Fibroblast of villous mesenchyme (primary cell): ENCODE data around the gene OIT3. TPM values are rescaled to one million over a fixed set of nuclear protein-coding genes. Genes with fewer than 3 reads are reported as not detected.
A peak's percentile ranks its signal among the peaks of the same experiment; 100 is the strongest.

Experiments
- DNase-seq: peaks from one replicate; pipeline ENCODE4 v3.0.0-alpha.2; 2010; ENCODE audit warnings: low read depth
- H3K4me3 ChIP-seq: 2 replicates; pipeline ENCODE4 v1.5.1; 2011; ENCODE audit warnings: low read depth, mild to moderate bottlenecking, low read length
- total RNA-seq: library from RNA; depleted of rRNA; stranded (reverse); fragments of >200 nt; gene quantifications from 2 replicates; pipeline ENCODE4 v1.2.3, GENCODE V29; 2012
- TF ChIP-seq, protein P1 (sequence below): IDR thresholded peaks from 2 replicates; pipeline ENCODE4 v1.5.1; 2012; ENCODE audit warnings: low read depth, mild to moderate bottlenecking, low read length; ENCODE audit not compliant: insufficient read depth

The OIT3 gene
- total RNA-seq, 1 donor: under 0.01 TPM

- TF ChIP-seq, protein P1, sequence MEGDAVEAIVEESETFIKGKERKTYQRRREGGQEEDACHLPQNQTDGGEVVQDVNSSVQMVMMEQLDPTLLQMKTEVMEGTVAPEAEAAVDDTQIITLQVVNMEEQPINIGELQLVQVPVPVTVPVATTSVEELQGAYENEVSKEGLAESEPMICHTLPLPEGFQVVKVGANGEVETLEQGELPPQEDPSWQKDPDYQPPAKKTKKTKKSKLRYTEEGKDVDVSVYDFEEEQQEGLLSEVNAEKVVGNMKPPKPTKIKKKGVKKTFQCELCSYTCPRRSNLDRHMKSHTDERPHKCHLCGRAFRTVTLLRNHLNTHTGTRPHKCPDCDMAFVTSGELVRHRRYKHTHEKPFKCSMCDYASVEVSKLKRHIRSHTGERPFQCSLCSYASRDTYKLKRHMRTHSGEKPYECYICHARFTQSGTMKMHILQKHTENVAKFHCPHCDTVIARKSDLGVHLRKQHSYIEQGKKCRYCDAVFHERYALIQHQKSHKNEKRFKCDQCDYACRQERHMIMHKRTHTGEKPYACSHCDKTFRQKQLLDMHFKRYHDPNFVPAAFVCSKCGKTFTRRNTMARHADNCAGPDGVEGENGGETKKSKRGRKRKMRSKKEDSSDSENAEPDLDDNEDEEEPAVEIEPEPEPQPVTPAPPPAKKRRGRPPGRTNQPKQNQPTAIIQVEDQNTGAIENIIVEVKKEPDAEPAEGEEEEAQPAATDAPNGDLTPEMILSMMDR: no peak
- no peak for DNase-seq
- no peak overlapping the region for H3K4me3 ChIP-seq
Measured at GRCh38 chr10:72956001-72956400, 62.5 kb downstream of the OIT3 start.

- H3K4me3 ChIP-seq: no peak overlapping the region
- no peak for DNase-seq
- TF ChIP-seq, protein P1: no peak
Measured at GRCh38 chr10:72976886-72977285, 83.3 kb downstream of the OIT3 start.

DNA sequence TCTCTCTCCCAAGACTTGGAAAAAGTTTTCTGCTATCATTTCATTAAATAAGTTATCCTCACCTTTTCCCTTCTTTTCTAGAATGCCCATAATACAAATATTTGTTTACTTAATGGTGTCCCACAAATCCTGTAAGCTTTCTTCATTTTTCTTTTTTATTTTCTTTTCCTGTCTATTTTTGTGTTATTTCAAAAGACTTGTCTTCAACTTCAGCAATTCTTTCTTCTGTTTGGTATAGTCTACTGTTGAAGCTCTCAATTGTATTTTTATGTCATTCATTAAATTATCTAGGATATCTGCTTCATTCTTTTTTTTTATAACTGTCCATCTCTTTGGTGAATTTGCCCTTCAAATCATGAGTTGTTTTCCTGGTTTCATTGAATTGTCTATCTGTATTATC, 86.2 kb downstream of the OIT3 start:
- DNase-seq: no peak
- TF ChIP-seq, protein P1: no peak
- H3K4me3 ChIP-seq: no peak overlapping the region

DNA sequence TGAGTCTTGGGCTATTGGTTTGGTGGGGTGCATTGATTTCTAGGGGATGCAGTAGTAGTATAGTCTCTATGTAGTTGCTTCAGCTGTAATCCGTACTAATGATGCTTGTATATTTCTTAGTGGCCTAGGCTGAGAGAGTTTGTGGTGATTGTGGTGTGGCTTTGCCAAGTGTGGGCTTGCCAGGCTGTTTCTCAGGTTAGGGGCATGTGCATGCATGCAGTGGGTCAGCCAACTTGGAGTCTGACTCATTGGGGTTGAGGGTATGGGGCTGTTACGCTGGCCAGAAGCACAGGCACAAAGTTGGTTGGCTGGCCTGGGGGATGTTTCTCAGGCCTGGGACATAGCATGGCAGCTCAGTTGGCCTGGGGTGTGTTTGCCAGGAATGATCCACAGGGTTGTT, 86.8 kb downstream of the OIT3 start:
- no peak overlapping the region for H3K4me3 ChIP-seq
- no peak for DNase-seq
- TF ChIP-seq, protein P1: no peak

GRCh38 chr10:72981028-72981881, 87.7 kb downstream of the OIT3 start:
- TF ChIP-seq, protein P1: no peak
- no peak for DNase-seq
- H3K4me3 ChIP-seq: no peak overlapping the region

- DNase-seq: peak; percentile 7
- TF ChIP-seq, protein P1: no peak
- H3K4me3 ChIP-seq: no peak overlapping the region
Measured at GRCh38 chr10:72981882-72982529, 88.5 kb downstream of the OIT3 start.

Other genes starting within 250 kb of the OIT3 start
- 40.9 and 41.9 TPM in 2 replicates for gene MCU, start 201.6 kb upstream of the OIT3 start, total RNA-seq
- not detected in 2 replicates for gene PLA2G12B, start 61.1 kb downstream of the OIT3 start, total RNA-seq
- gene P4HA1, start 203.1 kb downstream of the OIT3 start, total RNA-seq: 183 and 323 TPM in 2 replicates
- gene NUDT13, start 216.7 kb downstream of the OIT3 start, total RNA-seq: 1.7 and 3.2 TPM in 2 replicates